ENCODE measurements around the gene CLSTN3.

Gene CLSTN3

GRCh38 chr12:7190268-7191055 is 60.3 kb downstream of the CLSTN3 start:
- DNase-seq: peak in 1 of 4 experiments; percentile 25

- DNase-seq: no peak
Observed at GRCh38 chr12:7193674-7194073, 63.5 kb downstream of the CLSTN3 start.

- no peak for DNase-seq
Observed at GRCh38 chr12:7197841-7198240, 67.7 kb downstream of the CLSTN3 start.

GRCh38 chr12:7203109-7203508 is 72.9 kb downstream of the CLSTN3 start:
- no peak for DNase-seq

- no peak for DNase-seq
Observed at GRCh38 chr12:7205091-7205490, 74.9 kb downstream of the CLSTN3 start.

- no peak for DNase-seq
Observed at GRCh38 chr12:7206691-7207090, 76.5 kb downstream of the CLSTN3 start.

- DNase-seq: no peak
Observed at GRCh38 chr12:7207866-7208625, 77.9 kb downstream of the CLSTN3 start.
